Hypothalamus (tissue), 51 donors: Measurements from ENCODE around the gene MYO3B.
"Not testable (repeated sequence)": the region's sequence is repeated elsewhere in the genome, so short reads cannot be mapped to it uniquely, and the experiment has no call there.

ENCODE experiments used
- DNase-seq, 51 donors: peaks; one replicate each; lab custom pipeline; 2025; lab: John Stamatoyannopoulos, UW

The MYO3B gene

DNA sequence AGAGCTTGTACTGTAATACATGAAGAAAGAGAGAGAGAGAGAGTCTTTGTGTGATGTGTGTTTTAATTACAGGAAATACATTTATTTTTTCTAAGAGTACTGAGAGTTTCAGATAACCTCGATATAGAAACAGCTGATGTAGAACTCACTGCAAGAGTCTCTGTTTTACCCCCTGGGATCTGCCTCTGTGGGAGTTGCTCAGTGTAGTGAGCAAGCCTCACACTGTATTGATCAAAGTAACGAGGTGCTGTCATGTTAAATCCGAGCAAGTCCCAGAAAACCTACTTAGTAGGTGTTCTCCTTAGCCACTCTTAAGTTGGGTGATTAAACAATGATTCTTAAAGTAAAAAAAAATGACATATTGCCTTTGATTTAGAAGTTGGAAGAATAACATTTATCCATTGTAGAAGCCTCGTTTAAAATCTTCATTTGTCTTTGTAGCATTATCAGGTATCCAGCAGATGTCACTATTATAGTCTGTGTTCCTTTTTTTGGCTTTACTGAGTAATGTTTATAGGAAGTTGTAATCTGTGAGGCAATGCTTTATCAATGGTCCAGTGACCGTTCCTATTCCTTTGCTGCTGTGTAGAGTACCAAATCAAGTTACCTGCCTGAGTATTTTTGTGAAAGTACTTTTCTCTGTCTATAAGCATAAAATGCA lies 219.0 kb downstream of the MYO3B start:
- DNase-seq: no peak

DNA sequence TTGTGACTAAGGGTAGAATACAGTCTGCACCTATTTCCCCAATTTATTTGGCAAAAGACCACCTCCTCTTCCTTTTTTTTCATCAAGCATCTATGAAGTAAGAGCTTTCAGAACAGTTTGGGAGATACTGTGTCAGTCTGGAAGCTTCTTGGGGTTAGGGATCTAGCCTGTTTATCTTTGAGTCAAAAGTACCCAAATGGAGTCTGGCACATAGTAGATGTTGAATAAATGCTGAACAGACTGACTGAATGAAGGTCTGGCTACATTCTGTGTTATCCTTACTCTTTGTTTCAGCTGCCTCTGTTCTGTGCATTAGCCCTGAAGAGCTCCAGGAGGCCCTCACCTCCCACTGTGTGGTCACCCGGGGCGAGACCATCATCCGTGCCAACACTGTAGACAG lies 223.2 kb downstream of the MYO3B start:
- DNase-seq: no peak

DNA sequence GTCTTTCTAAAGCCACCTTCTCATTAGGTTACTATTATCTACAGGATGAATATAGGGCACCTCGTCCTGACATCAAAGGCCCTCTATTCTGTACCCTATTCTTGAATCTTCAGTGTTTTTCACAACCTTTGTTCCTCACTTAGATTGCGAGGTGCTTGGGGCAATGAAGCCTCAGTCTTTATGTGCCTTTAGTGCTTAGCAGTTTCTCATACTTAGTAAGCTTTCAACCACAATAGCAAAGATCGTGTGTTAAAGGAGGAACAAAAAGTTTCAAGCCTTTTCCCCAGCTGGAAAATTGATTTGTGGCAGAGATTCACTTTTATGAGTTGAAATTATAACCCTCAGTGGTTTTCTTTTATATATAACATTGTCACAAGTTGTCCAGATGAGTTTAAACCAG lies 226.9 kb downstream of the MYO3B start:
- no peak for DNase-seq

DNA sequence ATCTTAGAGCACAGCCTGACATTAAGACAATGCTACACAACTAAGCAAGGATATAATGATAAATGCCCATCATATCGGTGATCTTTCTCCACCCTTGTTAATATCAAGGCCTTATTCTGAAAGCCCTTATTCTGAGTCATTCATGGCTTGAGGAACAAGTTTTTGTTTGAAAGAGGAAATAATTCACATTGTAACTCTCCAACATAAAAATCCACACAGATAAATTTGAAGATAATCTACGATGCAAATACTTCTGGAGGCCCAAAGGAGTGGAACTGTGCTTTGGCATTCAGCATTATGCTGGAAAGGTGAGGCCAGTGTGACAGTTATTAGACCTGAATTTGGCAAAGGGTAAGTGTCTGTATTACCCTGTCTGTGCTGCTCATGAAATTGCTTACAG lies 227.4 kb downstream of the MYO3B start:
- no peak for DNase-seq

DNA sequence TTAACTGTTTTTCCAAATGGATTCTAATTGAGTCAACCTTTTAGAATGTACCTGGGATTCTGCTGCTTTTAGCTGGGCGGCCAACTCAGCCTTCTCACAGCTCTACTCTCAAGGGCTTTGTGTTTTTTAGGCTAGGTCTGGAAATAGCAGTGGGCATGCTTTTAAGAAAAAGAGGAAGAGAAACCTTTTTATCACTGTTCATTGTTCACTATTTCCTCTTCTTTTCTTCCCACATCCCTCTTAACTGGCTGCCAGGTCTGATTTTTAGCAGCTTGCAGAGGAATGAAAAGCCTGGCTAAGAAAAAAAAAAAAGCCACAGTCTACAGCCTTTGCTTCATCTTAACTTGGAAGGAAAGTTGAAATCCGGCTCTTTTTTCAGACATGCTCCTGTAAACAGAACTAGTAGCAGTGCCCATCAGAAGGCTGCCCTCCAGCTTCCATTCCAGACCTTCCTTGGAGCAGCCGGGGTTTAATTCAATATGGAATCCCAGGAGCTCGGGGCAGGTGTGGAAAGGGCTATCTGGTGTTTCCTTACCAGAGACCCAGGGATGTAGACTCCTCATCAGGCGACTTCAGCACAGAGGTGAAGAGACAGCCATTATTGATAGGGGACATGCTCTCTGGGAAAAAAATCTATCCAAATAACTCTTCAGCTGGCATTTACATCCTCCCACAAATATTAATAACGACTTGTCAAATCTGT lies 230.7 kb downstream of the MYO3B start:
- no peak for DNase-seq

DNA sequence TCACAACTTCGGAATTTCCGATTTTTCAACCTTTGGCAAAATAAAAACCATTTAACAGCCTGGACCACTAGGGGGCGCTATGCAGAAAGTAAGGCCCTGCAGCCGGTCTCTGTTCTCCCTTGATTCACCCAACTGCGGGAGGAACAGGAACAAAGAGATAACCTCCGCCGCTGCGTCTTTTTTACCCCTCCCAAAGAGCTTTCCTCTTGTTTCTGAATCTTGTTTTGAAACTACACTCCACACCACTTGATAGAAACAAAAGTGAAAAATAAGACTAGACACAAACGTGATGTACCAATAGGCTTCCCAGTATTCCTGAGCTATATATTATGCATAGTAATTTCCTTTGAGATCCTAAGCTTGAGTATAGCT lies 231.2 kb downstream of the MYO3B start:
- peak in 45 of 51 donors; percentile 1 to 76 (median 24) for DNase-seq

DNA sequence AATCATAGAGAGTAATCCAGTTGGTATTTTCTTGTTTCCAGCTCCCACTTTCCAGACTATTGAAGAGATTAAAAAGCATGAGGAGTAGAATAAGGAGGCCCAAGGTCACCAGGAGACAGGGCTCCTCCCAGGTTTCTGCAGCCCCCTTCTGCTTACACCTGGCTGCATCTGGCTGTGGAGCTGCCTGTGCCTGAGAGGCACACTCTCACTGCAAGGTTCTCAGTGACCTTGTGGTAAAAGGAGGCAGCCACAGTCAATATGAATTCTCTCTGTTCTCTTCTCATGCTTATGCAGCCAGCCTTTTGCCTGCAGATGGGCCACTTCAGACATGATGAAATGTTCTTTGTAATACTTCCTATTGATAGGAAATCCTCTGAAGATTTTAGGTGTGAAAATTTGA lies 233.7 kb downstream of the MYO3B start:
- DNase-seq: no peak

DNA sequence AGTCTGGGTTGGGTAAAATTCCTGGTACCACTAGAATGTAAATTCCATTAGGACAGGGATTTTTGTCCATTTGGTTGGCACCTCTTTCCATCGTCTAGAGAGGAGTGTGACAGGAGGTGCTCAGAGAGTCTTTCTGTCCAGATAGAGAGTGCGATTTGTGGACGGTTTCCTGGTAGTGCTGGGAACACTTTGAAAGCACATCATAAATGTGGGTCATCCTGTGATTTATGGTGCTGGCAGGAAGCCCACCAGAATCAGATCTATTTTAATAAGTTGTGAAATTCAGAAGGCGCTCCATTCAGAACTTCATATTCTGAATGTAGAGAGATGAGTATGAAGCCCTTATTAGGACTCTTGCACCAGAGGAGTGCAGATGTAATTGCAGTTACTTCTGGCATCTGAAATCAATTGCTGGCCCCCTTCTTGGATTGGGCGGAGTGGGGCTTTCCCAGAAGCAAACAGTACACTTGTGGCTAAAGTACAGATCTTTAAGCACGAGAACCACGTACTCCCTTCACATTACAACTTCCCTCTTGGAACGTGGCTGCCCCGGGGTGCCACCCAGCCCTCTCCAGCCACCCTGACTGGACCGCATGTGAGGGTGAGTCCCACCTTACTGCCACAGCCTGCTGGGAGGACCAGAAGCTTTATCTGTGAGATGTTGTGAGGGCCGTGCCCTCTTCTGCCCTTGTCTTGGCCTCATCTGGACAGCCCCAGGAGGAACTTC lies 243.2 kb downstream of the MYO3B start:
- no peak for DNase-seq

DNA sequence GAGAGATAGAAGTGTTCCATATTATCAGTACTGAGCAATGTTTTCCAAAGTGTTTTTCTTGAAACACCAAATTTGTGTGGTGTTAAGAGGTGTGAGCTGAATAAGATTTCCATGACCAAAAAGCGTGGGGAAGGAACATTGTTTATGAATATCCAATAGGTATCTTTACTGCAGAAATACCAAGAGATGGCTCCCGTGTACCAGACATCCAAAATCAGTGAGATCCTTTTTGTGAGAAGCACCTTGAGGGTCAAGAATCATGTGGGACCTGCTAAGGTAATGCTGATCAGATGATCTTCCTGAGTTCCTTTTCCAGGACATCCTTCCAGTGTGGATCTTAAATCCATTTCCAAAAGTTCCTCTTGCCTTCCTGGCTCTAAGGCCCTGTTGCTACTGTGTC lies 246.0 kb downstream of the MYO3B start:
- DNase-seq: no peak

DNA sequence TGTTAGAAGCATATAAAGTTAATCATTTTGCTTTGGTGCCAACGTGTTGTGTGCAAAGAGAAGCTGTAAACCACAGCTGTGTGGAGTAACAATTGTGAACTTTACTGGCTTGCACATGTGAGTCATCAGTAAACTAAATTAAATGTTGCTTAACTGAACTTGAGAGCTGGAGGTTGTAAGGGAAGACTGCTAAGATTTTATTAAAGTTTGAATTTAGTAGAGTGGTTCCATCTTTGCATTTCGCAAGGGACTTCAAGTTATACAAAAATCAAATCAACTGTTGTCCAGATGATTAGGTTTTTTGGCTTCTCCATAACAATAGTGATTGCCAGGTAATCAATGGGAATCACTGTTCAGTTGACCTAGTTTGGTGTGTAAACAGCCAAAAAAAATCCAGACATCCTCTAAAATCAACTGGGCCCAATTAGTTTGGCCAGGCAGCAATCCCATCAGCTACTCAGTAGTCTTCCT lies 247.4 kb downstream of the MYO3B start:
- DNase-seq: no peak

DNA sequence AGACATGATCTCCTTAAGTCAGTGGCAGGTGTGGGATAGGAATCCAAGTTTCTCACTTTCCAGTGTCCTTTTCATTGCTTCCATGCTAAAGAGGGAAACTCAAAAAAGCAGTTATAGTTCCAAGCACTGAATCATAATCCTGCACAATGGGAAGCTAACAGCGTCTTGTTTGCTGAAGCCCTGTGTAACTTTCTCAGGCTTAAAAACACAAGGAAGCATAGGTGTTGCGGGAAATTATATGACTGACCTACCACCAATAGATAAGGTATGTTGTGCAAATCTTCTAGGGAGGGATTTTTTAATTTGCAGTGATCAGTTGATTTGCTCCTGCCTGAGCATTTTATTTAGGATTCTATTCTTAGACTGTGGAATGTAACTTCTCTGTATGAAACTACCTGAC lies 250.9 kb downstream of the MYO3B start:
- no peak for DNase-seq

DNA sequence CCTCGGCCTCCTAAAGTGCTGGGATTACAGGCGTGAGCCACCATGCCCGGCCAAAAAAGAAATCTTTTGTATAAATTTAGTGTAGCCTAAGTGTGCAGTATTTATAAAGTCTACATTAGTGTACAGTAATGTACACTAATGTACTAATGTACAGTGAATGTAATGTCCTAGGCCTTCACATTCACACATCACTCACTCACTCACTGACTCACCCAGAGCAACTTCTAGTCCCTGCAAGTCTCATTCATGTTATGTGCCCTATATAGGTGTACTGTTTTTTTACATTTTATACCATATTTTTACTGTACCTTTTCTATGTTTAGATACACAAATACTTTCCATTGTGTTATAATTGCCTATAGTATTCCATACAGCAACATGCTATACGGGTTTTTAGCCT lies 254.9 kb downstream of the MYO3B start:
- no peak for DNase-seq

DNA sequence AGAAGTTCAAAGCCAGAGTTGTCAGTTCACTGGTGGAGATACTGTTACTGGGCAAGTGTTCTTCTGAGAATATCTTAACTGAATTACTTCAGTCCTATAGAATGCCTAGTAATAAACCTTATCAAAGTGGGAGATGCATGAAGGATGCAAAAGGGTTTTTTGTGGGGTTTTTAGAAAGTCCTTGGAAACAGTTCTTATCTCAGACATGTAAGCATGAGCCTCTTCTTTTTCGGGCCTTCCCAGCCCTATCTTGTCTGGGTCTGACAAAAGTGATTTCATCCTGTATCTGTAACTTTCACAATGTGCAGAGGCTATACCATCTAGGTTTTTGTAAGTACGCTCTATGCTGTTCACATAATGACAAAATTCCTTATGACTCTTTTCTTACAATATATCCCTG lies 255.5 kb downstream of the MYO3B start:
- DNase-seq: no peak

DNA sequence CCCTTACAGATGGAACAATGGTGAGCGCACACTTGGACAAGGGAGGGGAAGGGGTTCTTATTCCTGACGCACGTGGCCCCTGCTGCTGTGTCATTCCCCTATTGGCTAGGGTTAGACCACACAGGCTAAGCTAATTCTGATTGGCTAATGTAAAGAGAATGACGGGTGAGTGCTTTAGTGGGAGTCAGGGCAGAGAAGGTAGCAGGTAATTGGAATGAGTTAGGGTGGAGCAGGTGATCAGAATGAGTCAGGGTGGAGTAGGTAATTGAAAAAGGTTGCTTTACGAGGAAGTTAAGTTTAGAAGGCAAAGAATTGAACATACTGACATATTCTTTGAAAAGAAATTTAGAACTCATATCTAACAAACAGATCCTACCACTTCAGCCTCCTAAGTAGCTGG lies 256.4 kb downstream of the MYO3B start:
- DNase-seq: not testable (repeated sequence)

DNA sequence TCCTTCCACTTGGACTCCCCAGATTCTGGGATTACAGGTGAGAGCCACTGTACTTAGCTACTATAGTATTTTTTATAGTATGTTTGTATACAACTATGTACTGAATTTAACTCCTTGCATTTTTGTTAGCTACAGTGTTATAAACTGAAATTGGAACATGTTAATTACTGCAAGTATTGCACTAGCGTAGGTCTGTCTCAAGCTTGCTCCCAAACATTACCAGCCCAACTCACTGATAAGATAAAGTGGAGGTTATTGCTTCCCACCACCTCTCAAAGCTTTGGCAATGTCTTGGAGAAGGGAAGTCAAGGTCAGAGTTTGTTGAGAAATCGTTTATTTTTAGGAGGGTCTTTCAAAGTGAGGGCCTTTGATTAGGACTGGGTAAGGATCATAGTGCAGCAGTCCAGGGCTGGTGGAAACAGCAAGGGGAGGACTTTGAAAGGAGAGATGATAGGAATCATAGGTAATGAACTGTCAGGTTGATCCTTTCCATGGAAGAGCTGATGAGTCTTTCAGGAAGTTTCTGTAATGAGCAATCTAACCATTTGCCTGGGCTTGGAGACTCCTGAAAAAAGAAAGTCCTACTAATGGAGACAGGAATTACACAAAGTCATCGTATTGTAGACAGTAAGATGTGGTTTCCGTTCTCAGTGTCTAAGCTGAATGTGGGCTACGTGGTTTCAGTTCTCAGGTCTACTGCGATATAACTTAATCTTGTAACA lies 257.1 kb downstream of the MYO3B start:
- DNase-seq: no peak

DNA sequence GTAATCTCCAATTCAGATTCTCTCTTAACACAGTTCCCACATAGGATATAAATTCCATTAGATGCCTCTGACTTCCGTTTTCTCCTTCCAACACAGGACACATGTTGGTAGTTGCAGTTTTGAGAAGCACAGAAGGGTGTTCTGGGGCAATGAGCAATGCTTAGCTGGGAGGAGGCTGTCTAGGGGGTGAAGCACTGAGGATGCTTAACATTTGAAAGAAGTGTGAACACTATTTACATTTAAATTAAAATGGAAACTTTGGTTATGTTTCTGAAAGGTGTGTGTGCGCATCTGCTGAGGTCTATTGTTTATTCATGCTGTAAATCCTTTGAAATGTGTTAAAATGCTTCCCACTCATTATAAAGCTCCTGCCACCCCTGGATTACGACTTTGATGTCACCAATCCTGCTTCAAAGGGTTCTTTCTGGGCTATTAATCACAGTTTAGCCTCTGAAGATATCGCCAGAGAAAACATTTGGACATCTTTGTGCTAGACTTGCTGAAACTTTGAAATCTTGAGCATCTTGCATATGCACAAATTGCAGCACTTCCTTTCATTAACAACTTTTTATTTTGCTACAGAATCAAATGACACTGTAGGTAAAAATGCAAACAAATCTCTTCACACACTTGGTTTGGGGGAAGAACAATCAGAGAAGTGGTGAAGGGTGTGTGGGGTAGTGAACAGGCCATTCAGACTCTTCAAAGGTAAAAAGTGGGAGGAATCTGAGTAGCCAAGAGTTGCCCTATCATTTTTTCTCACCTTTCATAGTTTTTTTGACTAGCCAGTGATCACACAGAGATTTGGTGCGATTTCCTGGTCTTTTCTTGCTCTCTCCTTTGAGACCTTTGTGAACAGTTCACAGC lies 258.4 kb downstream of the MYO3B start:
- no peak for DNase-seq

DNA sequence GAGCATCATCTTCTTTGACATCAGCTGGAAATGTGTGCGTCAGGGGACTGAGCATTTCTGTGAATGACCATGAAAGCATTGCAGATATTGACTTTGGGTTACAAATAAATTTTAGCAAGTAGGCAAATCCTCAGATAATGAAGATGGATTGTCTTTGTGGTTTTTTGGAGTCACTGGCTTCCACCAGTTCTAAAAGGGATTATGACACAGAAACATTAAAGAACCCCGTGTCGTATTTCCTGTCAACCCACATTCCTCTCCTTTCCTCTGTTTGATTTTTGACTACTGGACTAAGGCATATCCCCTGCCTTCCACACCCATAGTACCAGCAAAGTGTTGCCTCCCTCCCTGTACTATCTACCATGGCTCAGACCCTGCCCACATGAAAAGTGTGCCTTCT lies 268.1 kb downstream of the MYO3B start:
- DNase-seq: no peak

DNA sequence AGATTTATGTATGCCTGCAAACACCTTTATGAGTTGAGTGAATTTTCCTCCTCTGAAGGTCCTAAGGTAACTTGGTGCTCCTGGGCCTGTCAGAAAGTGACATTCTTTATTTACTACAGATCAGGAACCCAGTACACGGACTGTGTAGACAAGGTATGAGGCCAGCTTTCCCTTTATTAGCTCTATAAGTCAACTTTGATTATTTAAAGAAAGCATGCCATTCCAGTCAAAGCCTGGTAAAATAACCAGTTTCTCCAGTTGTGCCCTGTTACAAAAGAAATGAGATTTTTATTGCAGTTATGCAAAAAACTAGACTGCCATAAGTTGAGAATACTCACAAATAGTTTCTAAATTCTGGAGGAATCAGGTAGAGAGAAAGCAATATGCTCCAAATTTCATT lies 271.1 kb downstream of the MYO3B start:
- DNase-seq: no peak

DNA sequence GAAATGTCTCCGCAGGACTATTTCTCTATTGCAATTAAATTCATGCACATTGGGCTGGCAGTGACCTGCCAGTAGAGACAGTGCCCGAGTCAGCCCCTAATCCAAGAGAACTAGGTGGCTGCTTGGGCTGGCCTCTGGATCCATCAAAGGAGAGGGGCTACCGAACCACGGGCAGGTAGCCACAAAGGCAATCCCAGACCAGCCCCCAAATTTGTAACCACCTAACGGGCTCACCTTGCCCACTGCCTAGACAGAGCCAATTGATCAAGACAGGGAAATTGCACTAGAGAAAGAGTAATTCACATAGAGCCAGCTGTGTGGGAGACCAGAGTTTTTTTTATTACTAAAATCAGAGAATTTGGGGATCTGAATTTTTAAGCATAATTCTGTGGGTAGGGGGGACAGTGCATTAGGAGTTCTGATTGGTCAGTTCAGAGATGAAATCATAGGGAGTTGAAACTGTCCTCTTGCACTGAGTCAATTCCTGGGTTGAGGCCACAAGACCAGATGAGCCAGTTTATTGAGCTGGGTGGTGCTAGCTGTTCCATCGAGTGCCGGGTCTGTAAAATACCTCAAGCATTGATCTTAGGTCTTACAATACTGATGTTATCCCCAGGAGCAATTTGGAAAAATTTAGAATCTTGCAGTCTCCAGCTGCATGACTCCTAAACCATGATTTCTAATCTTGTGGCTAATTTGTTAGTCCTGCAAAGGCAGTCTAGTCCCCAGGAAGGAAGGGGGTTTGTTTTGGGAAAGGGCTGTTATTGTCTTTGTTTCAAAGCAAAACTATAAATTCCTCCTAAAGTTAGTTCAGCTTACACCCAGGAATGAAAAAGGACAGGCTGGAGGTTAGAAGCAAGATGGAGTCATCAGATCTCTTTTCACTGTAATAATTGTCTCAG lies 276.8 kb downstream of the MYO3B start:
- no peak for DNase-seq
